IPS-18a (cell line): ENCODE data around the gene LRFN2.

Experiments used
- H3K27ac ChIP-seq: one replicate; pipeline ENCODE4 v1.5.1; 2013; ENCODE audit warnings: low read length
- H3K27me3 ChIP-seq: one replicate; pipeline ENCODE4 v1.6.1; 2013; ENCODE audit warnings: mild to moderate bottlenecking, low read length; ENCODE audit not compliant: control insufficient read depth, insufficient read depth
- H3K36me3 ChIP-seq: one replicate; pipeline ENCODE4 v1.6.1; 2013; ENCODE audit warnings: low read depth, low read length; ENCODE audit not compliant: control insufficient read depth
- H3K4me1 ChIP-seq: one replicate; pipeline ENCODE4 v1.6.1; 2013; ENCODE audit warnings: low read depth, low read length; ENCODE audit not compliant: control insufficient read depth
- H3K4me3 ChIP-seq: one replicate; pipeline ENCODE4 v1.5.1; 2013; ENCODE audit warnings: low read length
- H3K9ac ChIP-seq: one replicate; pipeline ENCODE4 v1.6.1; 2013; ENCODE audit warnings: mild to moderate bottlenecking, low read length, moderate library complexity
- H3K9me3 ChIP-seq: one replicate; pipeline ENCODE4 v1.6.1; 2013; ENCODE audit warnings: low read depth, low read length; ENCODE audit not compliant: control insufficient read depth

Gene LRFN2

DNA sequence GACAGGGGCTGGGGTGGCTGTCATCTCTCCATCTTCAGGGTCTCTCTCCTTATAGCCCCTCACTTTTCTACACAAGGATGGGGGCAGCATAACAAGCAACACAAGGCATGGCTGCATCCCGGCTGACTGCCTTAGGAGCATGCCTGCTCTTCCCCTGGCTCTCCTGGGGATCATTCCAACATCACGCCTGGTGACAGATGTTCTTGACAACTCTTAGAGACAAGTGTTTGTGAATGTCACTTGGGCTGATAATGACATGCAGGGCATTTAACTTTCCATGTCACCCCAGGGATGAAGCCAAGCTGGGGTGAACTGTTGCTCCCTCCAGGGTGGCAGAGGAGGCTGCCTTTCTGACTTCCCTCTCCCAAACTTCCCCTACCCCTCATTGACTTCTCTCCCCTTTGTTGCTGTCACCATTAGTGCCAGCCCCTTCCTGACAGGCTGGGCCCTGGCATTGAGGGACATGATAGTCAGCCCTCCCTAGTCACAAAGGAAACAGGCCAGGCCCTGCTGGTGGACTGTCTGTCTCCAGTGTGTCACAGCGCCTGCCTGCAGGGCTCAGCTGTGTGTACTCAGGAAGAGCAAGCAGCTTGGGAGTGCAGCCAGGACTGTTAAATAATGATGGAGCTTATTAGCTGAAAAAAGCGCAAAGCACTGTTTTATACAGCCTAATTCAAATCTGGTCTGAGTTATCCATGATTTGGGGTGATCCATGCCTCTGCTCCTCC, 161.8 kb downstream of the LRFN2 start:
- Histone ChIP-seq H3K27ac (no peak overlapping the region), H3K27me3 (no peaks in the 10 kb centered on the region), H3K4me3 (no peak overlapping the region), H3K4me1 (peaks cover 12% of the 10 kb centered on the region), H3K9ac (no peak overlapping the region), H3K9me3 (no peaks in the 10 kb centered on the region), H3K36me3 (no peaks in the 10 kb centered on the region)

DNA sequence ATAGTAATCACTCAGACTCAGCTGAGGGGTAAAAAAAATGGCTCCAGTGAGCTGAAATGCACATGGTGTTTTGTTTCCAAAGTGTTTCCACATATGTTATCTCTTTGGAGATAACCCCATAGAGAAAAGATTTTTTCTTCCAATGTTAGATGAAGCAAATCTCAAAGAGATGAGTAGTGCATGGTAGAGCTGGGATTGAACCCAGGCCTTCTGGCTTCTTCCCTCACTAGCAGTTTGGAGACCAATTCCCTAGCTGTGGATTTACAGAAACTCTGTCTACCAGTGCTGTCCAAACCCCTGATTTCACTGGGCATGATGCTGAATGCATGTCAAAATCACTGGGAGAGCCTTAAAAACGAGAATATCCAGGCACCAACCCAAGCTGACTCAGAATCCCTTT, 165.1 kb downstream of the LRFN2 start:
- no peak overlapping the region for H3K27ac ChIP-seq
- H3K9me3 ChIP-seq: no peaks in the 10 kb centered on the region

DNA sequence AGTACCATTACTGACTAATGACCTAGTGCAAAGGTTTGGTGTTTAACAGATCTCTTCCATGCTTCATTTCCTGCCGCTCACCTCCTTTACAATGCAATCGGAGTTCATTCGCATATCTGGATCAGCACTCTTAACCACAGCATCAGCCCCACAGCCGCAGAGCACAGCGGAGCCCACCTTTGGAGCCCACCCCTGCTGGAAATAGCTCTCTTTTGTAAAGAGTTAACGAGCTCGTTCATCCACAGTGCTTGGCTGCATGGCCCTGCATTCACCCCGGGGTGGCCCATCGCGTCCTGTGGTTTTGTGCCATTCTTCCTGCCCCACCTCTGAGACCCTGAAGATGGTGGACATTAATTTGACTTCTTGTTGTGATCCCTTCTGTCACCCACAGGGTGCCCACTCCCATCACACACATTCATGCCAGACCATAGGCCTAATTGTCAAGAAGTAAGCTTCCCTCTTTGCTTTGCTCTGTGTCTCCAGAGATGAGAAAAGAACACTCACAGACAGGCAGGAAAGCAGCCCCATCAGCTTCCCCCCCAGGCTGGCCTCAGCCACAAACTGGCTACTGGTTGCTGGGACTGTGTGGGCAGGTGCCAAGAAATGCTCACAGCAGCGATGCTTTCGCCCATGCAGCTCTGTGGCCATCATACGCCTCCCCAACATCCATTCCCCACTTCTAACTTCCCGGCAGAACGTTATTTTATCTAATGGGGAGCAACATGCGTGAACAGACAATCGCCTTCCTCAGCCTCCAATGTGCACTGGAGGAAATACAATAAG, 167.0 kb downstream of the LRFN2 start:
- Histone ChIP-seq H3K4me1 (peaks cover 33% of the 10 kb centered on the region), H3K27me3 (no peaks in the 10 kb centered on the region), H3K36me3 (no peaks in the 10 kb centered on the region), H3K27ac (no peak overlapping the region), H3K9me3 (no peaks in the 10 kb centered on the region), H3K9ac (no peak overlapping the region), H3K4me3 (no peak overlapping the region)

More for the DNA sequence above, 165.1 kb downstream of the LRFN2 start:
- no peaks in the 10 kb centered on the region for H3K27me3 ChIP-seq
- H3K4me3 ChIP-seq: no peak overlapping the region
- H3K4me1 ChIP-seq: peaks cover 33% of the 10 kb centered on the region
- no peak overlapping the region for H3K9ac ChIP-seq
- H3K36me3 ChIP-seq: no peaks in the 10 kb centered on the region

DNA sequence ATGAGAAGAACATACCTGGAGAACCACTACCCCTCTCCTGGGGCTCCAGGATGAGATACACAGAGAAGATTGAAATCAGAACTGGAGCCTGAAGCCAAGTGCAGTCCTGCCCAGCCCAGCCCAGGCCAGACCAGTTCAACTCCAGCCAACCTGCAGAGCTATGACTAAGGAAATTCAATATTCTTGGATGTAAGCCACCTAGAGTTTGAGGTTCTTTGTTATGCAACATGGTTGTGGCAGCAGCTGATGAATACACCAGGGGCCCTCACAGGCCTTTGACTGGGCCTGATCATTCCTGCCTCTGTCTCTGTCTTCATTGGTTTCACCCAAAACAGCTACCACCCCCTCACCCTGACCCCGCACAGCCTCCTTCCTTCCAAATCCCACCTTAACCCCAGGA, 167.8 kb downstream of the LRFN2 start:
- Histone ChIP-seq H3K9ac (no peak overlapping the region), H3K36me3 (no peaks in the 10 kb centered on the region), H3K27me3 (no peaks in the 10 kb centered on the region), H3K4me3 (no peak overlapping the region), H3K9me3 (no peaks in the 10 kb centered on the region), H3K27ac (no peak overlapping the region), H3K4me1 (peaks cover 33% of the 10 kb centered on the region)

DNA sequence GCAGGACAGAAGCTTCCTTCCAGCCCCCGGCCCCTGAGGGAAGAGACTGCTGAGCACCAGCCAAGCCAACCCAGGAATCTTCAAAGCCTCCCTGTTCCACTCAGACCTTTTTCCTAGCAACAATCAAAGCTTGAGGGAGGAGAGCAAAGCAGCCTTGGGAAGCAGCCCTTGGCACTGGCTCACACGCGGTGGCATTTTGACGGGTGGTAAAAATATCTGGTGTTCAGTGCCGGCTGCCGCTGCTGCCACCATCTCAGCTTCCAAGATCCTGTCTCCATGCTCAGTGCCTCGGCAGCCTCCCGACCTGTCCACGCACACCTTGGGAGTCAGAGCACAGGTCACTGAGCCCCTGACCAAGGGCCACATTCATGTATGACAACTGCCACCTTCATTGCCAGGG, 170.1 kb downstream of the LRFN2 start:
- Histone ChIP-seq H3K4me1 (peaks cover 33% of the 10 kb centered on the region), H3K27me3 (no peaks in the 10 kb centered on the region), H3K36me3 (no peaks in the 10 kb centered on the region), H3K9ac (no peak overlapping the region), H3K27ac (no peak overlapping the region), H3K9me3 (no peaks in the 10 kb centered on the region), H3K4me3 (no peak overlapping the region)

DNA sequence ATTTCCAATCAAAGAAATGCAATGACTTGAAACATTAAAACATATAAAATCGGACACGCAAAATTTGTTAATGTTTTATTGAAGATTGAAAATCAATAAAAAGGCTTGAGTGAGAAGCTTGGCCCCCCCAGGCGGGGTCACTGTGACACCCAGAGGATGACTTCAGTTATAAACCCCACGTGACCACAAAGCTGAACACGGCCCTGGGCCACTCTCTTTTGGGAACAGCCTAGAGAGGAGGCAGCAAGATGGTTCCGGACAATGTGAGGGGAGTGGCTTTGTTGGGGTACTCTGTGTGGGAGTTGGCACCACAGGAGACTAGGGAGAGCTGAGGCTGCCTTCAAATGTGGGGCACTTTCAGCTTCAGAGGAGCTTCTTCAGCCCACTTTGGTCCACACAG, 172.5 kb downstream of the LRFN2 start:
- Histone ChIP-seq H3K9me3 (no peaks in the 10 kb centered on the region), H3K27ac (no peak overlapping the region), H3K27me3 (no peaks in the 10 kb centered on the region), H3K4me1 (peaks cover 13% of the 10 kb centered on the region), H3K36me3 (no peaks in the 10 kb centered on the region), H3K4me3 (no peak overlapping the region), H3K9ac (no peak overlapping the region)

DNA sequence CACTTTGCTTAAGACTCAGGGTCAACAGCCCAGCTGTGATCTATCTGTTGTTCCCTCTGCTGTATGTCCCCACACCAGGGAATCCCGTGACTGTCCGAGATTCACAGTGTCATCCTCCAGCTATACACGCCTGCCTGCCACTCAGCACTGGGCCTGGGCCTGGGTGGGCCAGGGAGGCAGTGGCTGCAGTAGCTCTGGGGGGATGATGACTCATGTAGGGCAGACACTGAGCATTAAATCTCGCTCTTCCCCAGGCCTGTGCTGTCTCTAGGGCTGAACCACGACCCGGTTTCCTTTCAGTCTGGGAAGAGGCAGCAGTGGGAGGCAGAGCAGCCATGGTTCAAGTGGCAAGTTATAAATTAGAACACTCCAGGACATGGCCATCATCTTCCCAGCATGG, 173.9 kb downstream of the LRFN2 start:
- no peaks in the 10 kb centered on the region for H3K36me3 ChIP-seq
- H3K9ac ChIP-seq: no peak overlapping the region
- H3K27ac ChIP-seq: no peak overlapping the region
- no peaks in the 10 kb centered on the region for H3K4me1 ChIP-seq
- no peaks in the 10 kb centered on the region for H3K9me3 ChIP-seq
- H3K4me3 ChIP-seq: no peak overlapping the region
- no peaks in the 10 kb centered on the region for H3K27me3 ChIP-seq

DNA sequence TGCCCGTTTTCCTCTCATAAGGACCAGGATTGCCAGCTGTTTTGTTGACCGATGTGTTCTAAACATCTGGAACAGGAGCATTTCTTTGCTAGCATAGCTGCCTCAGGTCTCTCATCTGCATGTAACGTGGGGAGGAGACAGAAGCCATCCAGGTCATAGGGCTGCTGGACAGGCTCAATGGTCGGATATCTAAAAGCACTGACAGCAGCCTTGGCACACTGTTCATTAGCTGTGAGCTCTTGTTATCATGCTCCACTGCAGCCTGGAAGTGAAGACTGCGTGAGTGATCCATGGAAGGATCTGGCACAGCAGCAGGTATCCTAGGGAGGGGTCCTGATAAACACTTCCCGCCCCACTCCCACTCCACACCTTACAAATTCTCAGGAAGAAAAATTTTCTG, 175.3 kb downstream of the LRFN2 start:
- Histone ChIP-seq H3K9me3 (no peaks in the 10 kb centered on the region), H3K27me3 (no peaks in the 10 kb centered on the region), H3K4me1 (no peaks in the 10 kb centered on the region), H3K36me3 (no peaks in the 10 kb centered on the region), H3K27ac (no peak overlapping the region), H3K4me3 (no peak overlapping the region), H3K9ac (no peak overlapping the region)

DNA sequence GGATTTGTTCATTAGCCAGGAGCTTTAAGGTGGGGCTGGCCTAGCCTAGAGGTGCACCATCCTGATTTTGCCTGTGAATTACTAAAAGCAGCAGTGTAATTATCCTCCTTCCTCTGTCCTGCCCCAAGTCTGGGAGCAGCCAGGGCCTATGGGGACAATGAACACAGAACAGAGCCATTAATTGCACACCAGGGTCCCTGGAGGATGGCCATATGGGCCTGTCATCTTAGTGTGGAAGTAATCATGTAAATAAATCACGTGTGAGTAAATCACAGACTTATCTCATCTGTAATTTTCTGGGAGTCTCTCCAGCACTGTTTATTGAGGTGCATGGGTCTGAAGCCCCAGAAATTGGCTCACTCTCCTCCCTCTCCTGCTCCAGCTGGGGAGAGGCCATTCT, 176.3 kb downstream of the LRFN2 start:
- Histone ChIP-seq H3K27ac (no peak overlapping the region), H3K9me3 (no peaks in the 10 kb centered on the region), H3K27me3 (no peaks in the 10 kb centered on the region), H3K9ac (no peak overlapping the region), H3K4me3 (no peak overlapping the region), H3K4me1 (no peaks in the 10 kb centered on the region), H3K36me3 (no peaks in the 10 kb centered on the region)

DNA sequence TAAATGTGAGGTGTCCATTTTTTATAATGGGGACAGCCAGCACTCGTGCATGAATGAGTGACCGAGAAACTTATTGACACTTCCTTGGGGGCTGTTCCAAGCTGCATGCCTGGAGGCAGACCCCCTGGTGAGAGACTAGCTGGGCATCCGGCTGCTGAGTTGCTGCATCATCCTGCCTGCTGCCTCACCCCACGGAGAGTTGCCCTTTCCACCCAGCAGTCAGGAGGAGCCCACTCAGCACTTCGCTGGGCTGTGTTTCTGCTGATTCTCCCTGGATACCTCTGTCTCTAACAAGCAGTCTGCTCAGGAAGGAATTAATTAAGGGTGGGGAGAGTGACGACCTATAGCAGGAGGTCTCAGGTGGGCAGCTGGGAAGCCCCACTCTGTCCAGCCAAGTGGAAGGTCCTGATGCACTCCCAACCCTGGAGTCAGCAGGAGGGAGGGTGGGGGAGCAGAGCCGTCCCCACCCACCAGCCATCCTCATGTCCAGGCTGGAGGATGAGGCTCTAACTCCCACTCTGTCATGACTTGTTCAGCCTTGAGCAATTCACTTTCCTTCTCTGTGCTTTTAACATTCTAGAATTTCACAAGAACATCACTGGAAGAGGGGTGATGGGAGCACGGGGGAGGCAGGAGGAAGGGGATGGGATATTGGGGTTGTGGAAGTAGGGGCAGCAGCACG, 177.3 kb downstream of the LRFN2 start:
- Histone ChIP-seq H3K4me1 (no peaks in the 10 kb centered on the region), H3K27me3 (no peaks in the 10 kb centered on the region), H3K36me3 (no peaks in the 10 kb centered on the region), H3K9me3 (no peaks in the 10 kb centered on the region), H3K9ac (no peak overlapping the region), H3K4me3 (no peak overlapping the region), H3K27ac (no peak overlapping the region)

DNA sequence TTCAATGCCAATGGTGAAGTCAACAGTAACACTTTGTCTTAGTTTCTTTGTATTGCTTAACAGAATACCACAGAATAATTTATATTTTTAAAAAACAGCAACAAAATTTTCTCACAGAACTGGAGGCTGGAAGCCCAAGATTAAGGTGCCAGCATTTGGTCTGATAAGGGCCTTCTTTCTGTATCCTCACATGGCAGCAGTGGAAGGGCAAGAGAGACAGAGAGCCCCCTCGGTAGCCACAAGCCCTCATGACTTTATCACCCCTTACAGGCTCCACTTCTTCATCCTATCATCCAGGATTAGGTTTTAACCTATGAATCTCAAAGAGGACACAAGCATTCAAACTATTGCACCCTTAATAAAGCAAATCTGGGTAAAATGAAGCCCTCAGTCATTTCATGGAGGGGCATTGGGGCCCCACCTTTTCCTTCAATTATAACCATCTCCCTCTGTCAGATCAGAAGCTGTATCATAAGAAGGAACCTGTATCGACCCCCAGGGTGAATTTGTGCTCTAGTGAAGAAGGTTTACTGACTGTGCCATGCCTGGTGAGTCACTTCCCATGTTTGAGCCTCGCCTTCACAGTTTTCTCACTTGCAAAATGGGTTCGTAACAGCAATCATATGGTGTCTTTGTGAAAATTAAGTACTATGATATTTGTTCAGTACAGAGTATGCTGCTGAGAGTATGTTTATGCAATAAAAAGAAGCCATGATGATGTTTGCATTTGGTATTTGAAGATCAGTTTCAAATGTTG, 178.2 kb downstream of the LRFN2 start:
- Histone ChIP-seq H3K27ac (no peak overlapping the region), H3K27me3 (no peaks in the 10 kb centered on the region), H3K36me3 (no peaks in the 10 kb centered on the region), H3K4me3 (no peak overlapping the region), H3K9ac (no peak overlapping the region), H3K4me1 (no peaks in the 10 kb centered on the region), H3K9me3 (no peaks in the 10 kb centered on the region)
